Right renal pelvis (tissue), 4 donors: Measurements from ENCODE around the gene SLC25A21. TPM values are rescaled to one million over a fixed set of nuclear protein-coding genes. Genes with fewer than 3 reads are reported as not detected.
A peak's percentile ranks its signal among the peaks of the same experiment; 100 is the strongest.
"Not testable (repeated sequence)": the region's sequence is repeated elsewhere in the genome, so short reads cannot be mapped to it uniquely, and the experiment has no call there.

Source experiments
- DNase-seq, 4 donors: peaks; one replicate each; pipeline ENCODE4 v3.0.0-alpha.2; 2013; ENCODE audit warnings: low read depth in 4 of 4, low spot score in 3 of 4, missing footprints in 1 of 4
- polyA plus RNA-seq, 4 donors: library from polyadenylated mRNA; unstranded; fragments of 120-200 nt; gene quantifications; one replicate each; pipeline ENCODE4 v1.2.1, GENCODE V29; 2013; ENCODE audit not compliant: insufficient read length in 4 of 4

The SLC25A21 gene
- polyA plus RNA-seq, 4 donors: 3.1 to 4.2 (median 3.2) TPM

DNA sequence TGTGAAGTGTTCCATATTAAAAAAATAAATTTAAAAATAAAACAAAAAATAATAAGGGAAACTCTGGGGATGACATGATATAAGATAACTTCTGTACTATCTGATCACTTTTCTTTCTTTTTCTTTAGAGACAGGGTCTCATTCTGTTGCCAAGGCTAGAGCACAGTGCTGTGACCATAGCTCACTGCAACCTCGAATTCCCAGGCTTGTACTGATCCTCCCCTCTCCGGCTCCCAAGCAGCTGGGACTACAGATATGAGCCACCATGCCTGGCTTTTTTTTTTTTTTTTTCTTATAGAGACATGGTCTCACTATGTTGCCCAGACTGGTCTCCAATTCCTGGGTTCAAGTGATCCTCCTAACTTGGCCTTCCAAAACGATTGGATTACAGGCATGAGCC is 14.9 kb upstream of the SLC25A21 start:
- no peak for DNase-seq

DNA sequence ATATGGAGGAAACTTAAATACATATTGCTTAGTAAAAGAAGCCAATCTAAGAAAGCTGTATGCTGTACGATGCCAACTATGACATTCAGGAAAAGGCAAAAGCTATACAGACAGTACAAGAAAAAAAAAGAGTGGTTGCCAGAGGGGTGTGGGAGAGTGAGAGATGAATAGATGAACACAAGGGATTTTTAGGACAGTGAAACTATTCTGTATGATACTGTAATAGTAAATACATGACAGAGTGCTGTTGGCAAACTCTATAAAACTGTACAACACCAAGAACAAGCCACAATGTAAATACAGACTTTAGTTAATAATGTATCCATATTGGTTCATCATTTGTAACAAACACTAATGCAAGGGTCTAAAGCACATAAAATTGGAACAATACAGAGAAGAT is 14.5 kb upstream of the SLC25A21 start:
- DNase-seq: no peak

DNA sequence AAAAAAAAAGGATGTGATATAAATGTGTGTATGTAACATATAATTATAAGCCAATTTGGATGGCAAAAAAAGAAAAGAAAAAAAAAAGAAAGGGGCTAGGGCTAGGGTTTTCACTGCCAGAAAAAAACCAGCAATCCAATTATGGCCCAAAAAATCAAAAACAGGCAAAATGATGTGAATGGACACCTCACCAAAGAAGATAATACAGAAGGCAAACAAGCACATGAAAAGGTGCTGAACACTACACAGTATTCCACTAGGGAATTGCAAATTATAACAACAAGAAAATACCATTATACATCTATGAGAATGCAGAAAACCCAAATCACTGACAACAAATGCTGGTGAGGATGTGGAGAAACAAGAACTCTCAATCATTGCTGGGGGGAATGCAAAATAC is 13.3 kb upstream of the SLC25A21 start:
- no peak for DNase-seq

DNA sequence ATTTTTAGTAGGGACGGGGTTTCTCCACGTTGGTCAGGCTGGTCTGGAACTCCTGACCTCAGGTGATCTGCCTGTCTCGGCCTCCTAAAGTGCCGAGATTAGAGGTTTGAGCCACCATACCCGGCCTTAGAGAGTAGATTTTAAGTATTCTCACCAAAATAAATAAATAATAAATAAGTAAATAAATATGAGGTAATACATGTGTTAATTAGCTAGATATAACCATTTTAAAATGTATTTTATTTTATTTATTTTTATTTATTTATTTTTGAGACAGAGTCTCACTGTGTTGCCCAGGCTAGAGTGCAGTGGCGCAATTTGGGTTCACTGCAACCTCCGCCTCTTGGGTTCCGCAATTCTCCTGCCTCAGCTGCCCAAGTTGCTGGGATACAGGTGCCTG is 12.1 kb upstream of the SLC25A21 start:
- DNase-seq: not testable (repeated sequence)

DNA sequence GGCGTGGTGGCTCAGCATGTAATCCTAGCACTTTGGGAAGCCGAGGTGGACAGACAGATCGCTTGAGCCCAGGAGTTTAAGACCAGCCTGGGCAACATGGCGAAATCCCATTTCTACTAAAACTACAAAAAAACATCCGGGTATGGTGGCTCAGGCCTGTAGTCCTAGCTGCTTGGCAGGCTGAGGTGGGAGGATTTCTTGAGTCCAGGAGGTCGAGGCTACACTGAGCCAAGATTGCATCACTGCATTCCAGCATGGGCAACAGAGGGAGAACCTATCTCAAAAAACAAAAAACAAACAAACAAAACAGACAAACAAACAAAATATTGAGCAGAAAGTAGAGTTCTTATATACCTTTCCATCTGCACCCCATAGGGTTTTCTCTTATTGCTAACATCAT is 9.0 kb upstream of the SLC25A21 start:
- no peak for DNase-seq

DNA sequence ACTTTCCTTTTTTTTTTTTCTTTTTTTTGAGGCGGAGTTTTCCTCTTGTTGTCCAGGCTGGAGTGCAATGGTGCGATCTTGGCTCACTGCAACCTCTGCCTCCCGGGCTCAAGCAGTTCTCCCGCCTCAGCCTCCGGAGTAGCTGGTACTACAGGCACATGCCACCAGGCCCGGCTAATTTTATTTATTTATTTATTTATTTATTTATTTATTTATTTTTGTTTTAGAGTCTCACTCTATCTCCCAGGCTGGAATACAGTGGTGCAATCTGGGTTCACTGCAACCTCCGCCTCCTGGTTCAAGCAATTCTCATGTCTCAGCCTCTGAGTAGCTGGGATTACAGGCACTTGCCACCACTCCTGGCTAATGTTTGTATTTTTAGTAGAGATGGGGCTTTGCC is 8.5 kb upstream of the SLC25A21 start:
- not testable (repeated sequence) for DNase-seq

DNA sequence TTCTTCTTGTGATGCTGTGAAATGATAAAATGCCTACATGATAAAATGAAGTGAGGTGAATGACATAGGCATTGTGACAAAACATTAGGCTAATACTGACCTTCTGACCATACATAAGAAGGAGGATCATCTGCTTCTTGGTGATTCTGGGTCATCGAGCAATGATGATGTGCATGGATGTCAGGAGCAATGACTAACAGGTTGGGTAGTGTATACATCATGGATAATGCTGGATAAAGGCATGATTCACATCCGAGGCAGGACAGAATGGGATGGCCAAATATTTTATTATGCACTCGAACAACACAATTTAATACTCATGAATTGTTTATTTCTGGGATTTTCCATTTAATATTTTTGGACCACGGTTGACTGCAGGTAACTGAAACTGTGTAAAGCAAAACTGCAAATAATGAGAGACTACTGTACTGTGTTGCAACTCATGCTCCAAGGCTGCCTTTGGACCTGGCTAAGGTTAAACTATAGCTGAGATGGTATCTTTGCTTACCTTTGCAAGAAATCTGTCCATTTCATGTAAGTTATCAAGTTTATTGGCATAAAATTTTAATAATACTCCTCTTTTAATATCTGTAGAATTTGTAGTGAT is 7.6 kb upstream of the SLC25A21 start:
- DNase-seq: no peak

DNA sequence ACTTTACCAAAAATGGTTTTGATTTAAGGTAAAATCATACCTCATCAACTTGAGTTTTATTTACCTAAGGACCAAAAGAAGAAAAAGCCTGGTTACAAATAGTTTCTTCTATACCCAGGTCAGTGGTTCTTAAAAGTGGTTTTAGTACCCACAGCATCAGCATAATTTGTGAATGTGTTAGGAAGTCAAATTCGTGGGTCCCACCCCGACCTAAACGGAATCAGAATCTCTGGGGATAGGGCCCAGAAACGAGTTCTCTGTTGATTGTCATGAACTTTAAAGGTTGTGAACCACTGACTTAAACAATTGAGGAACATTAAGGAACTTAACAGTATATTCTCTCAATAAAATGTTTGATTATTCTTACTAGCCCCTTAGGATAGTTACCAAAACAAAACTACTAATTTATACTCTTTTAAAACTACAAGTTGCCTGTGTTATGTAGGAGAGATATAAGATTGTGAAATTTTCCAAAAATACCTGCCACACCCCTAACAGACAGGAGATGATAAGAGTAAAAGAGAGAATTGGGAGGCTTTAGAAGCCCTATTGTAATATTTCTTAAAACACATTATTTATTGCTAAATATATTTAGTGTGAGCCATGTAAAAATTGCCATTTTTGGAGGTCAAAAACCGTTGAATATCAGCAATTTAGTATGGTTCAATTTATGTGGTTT is 669 bp upstream of the SLC25A21 start:
- no peak for DNase-seq

DNA sequence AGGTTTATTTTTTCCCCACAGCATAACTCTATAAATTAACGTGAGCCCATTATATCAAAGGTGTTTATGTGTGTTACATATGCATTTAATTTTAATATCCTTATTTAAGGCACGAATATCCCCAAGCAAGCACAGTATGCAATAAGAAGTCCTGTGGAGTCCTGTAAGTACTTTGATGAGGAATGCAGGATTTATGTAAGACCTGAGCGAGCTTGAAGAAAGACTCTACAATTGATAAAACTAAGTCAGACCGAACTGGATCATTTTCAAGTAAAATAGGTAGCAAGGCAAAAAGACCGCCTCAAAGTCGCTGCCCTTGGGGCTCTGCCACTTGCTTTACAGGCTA is 755 bp downstream of the SLC25A21 start:
- DNase-seq: no peak

DNA sequence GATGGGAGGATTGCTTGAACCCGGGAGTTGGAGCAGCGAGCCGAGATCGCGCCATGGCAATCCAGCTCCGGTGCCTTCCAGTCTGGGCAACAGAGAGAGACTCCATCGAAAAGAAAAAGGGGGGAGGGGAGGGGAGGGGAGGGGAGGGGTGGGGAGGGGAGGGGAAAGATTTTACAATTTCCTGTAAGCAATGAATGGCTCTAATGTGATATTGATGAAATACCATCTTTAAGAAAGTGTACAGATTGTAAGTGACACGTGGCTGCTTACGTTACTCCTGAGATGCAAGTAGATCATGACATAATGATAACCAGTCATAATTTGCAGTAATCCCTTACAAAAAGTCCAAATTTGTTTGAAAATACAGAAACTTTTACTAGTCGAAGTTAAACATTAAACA is 1.4 kb downstream of the SLC25A21 start:
- no peak for DNase-seq

DNA sequence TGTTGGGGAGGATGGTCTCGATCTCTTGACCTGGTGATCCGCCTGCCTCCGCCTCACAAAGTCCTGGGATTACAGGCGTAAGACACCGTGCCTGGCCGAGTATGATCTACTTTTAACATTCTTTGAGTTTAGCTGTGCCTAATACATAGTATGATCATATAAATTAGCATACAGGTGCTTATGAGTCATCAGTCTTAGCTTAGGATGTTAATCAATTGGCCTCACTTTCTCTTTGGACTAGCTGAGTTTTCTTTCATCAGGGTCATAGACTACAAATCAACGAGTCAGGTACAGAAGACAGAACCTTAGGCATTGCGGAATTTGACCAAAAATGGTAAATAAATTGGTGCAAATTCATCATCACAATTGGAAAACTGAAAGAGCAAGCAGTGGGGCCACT is 2.2 kb downstream of the SLC25A21 start:
- no peak for DNase-seq

DNA sequence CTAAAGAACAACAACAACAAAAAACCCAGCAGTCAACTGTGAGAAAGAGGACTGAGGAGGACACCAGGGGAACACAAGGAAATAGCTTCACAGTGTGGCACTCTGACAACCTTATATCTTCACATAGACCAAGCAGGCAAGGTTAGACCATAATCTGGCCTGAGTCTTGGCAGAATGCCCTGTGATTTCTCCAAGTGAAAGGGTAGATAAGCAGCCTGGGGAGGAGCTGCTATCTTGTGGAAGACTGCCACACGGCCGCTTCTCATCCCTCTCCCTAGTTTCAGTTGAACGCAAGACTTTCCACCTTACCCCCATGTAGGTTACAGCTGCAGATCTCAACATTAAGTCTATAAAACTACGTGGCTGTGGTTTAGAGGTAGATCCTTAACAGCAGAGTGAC is 3.7 kb downstream of the SLC25A21 start:
- no peak for DNase-seq

DNA sequence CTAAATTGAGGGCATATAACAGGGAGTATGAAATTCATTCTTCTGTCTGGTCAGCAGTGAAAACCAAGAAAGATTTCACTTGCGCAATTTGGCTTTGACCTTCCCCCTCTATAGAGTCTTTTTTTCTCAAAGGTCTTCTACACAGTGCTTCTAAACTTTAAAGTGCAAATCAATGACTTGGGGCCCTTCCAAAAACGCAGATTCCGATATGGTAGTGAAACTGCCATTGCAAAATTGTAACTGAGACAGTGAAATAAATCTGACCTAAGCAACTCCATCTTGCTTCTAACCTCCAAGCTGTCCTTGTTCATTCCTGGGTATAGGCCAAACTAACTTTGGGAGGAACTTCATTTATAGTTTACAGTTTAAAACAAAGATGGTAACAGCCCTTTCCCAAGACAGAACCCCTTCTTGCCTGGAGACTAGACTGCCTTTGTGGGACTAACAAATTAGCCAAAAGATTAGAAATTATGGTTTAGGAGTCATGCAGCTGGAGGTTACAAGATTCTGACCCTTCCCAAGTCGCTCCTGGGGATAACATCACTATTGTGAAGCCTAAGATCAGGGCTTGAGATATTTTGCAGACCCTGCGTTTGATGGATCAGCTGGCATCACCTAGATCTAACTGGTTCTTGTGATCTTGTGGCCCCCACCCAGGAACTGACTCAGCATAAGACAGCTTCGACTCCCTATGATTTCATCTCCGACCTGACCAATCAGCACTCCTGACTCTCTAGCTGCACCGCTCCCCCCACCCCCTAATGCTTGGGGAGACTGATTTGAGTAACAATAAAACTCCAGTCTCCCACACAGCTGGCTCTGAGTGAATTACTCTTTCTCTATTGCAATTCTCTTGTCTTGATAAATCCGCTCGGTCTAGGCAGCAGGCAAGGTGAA is 5.0 kb downstream of the SLC25A21 start:
- DNase-seq: no peak

DNA sequence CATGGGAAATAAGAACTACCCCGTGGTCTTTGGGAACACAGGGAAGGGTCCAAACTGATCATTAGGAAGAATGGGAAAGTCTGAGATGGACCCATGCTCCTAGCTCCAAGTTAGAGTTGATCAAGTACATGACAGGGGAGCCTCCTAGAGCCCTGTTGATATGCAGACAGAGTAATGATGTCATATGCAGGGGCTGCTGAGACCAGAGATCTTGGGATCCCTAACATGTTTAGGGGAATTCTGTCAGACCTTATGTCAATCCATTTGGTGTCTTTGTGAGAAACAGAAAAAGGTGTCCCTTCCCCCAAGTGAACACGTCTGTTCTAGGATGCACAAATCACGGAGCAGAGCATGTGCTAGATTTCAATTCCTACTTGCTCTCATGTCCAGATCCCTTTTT is 6.6 kb downstream of the SLC25A21 start:
- DNase-seq: no peak

DNA sequence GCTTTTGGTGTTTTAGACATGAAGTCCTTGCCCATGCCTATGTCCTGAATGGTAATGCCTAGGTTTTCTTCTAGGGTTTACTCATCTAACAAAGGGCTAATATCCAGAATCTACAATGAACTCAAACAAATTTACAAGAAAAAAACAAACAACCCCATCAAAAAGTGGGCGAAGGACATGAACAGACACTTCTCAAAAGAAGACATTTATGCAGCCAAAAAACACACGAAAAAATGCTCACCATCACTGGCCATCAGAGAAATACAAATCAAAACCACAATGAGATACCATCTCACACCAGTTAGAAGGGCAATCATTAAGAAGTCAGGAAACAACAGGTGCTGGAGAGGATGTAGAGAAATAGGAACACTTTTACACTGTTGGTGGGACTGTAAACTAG is 10.1 kb downstream of the SLC25A21 start:
- DNase-seq: not testable (repeated sequence)

DNA sequence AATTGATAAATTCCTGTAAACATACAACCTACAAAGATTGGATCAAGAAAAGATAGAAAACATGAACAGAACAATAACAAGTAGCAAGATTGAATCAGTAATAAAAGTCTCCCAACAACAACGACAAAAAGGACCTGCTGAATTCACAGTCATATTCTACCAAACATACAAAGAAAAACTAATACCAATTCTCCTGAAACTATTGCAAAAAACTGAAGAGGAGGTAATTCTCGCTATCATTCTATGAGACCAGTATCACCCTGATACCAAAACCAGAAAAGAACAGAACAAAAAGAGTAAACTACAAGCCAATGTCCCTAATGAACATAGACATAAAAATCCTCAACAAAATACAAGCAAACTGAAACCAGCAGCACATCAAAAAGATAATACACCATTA is 14.4 kb downstream of the SLC25A21 start:
- no peak for DNase-seq

DNA sequence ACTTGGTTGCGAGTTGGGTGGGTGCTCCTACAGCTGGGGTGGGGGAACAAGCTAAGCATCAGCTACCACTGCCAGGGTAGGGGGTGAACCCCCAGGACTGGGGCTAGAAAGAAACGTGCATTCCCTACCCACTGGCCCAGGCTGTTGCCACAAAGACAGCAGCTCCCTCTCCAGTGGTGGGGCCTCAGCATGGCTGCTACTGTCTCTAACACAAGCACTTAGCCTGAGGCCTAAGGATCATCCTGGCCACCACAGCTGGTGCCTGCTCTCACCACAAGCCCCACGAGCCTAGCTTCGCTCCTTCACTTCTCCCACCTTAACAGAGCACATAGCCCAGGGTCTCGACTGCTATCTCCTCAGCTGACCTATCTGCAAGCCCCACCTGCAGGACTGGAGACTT is 18.9 kb downstream of the SLC25A21 start:
- DNase-seq: no peak

DNA sequence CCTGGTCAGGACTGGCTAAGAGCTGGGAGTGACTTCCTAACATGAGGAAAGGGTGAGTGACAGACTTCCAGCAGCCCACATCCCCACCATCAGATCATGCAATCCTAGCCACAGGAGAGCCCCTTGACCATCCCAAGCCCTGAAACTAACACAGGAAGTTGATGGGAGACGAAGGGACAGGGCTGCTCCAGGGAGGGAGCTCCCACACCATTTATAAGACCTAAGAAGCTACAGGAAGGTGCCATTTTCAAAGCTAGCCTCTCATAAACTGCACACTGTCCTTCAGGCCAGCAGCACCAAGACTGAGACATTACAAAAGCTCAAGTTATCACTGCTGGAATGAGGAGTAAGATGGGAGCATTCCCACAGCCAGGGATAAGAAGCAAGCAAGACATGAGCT is 19.4 kb downstream of the SLC25A21 start:
- no peak for DNase-seq

DNA sequence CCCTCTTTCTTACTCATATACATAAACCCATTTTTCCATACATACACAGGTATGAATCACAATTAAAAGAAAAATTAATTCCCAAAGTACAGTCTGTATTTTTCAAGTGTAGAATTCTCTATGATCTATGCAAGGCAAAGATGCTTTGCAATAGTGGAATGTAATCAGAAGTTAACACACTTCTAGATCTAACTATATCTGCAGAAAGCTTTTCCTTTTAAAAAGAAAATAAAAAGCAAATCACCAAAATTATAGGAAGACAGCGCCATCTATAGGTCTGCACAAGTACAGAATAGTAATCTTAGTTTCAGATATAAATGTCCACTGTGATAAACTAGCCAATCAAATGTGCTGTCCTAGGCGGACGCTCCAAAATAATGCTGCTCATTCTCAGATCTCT is 22.0 kb downstream of the SLC25A21 start:
- peak in 2 of 4 donors; percentile 21 to 26 for DNase-seq

DNA sequence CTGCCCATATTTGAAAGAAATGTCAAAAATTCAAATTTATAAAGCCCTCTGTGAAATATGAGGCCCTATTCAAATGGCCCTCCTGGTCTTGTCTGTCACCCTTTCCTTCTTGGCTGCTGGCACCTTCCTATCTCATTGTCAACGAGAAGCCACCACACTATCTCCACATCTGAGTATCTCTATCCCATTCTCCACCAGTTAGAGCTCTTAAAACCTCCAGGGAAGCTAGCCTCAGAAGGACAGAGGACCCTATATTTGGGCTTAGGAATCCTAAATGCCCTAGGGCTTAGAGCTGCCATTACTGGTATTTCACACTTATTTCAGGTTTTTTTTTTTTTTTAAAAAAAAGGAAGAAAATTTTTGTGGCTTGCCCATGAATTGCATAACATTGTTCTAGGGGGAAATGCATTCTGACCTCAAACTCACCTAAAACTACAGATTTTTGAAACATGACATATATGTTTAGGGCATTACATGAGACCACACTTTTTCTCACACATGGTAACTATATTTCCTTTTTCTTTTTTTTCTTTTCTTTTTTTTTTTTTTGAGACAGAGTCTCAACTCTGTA is 25.0 kb downstream of the SLC25A21 start:
- no peak for DNase-seq

DNA sequence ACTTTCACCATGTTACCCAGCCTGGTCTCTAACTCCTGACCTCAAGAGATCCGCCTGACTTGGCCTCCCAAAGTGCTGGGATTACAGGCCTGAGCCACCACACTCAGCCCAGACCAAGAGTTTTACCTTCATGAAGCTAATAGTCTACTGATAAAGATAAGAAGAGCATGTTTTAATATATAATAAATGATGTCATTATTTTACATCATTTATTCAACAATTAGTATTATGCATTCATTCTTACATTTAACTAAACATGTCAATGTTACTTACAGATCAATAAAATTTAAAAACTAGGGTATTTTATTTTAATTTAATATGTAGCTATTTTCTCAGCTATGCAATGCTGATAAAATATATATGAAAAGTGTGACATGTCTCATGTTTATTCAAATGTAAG is 26.0 kb downstream of the SLC25A21 start:
- not testable (repeated sequence) for DNase-seq
